Kidney (tissue), 14 donors: ENCODE results near the gene SEPTIN1. TPM values are rescaled to one million over a fixed set of nuclear protein-coding genes. Genes with fewer than 3 reads are reported as not detected.
A peak's percentile ranks its signal among the peaks of the same experiment; 100 is the strongest.

ENCODE experiments used
- DNase-seq, 5 donors: peaks; one replicate each; pipeline ENCODE4 v3.0.0-alpha.2; 2013 to 2020
- FAIRE-seq: peaks from 2 replicates; lab custom pipeline; 2012; peaks lifted over from hg19 to GRCh38; lab: Jason Lieb, UNC
- H3K27ac ChIP-seq, 2 donors: one replicate each; pipeline ENCODE4 v1.7.0; 2013; ENCODE audit warnings: low read depth in 2 of 2, low read length in 2 of 2, inconsistent platforms in 1 of 2
- H3K27me3 ChIP-seq: one replicate; pipeline ENCODE4 v1.7.1; 2013; ENCODE audit warnings: low read length, inconsistent platforms; ENCODE audit not compliant: control insufficient read depth, insufficient read depth
- H3K36me3 ChIP-seq, 3 donors: one replicate each; pipeline versions ENCODE4 v1.7.0 to v1.7.1; 2013; ENCODE audit warnings: low read length in 3 of 3, control low read depth in 1 of 3, inconsistent platforms in 1 of 3; ENCODE audit not compliant: insufficient read depth in 3 of 3, control insufficient read depth in 2 of 3
- H3K4me1 ChIP-seq, 3 donors: one replicate each; pipeline versions ENCODE4 v1.7.0 to v1.7.1; 2013; ENCODE audit warnings: low read length in 3 of 3, inconsistent platforms in 1 of 3, low read depth in 1 of 3; ENCODE audit not compliant: control insufficient read depth in 2 of 3, insufficient read depth in 2 of 3
- H3K4me3 ChIP-seq, 3 donors: one replicate each; pipeline versions ENCODE4 v1.7.0 to v1.8.1; 2013; ENCODE audit warnings: low read length in 3 of 3, control low read depth in 1 of 3, inconsistent platforms in 1 of 3
- H3K9ac ChIP-seq, 3 donors: one replicate each; pipeline versions ENCODE4 v1.7.0 to v1.7.1; 2013; ENCODE audit warnings: low read length in 3 of 3, control low read depth in 1 of 3, inconsistent platforms in 1 of 3
- H3K9me3 ChIP-seq, 3 donors: one replicate each; pipeline versions ENCODE4 v1.7.0 to v1.7.1; 2013; ENCODE audit warnings: low read length in 3 of 3, control low read depth in 1 of 3, inconsistent platforms in 1 of 3; ENCODE audit not compliant: control insufficient read depth in 2 of 3, insufficient read depth in 1 of 3
- CTCF ChIP-seq: IDR thresholded peaks from 3 replicates; pipeline ENCODE4 v1.5.1; 2012; ENCODE audit warnings: mild to moderate bottlenecking, moderate library complexity, borderline replicate concordance; ENCODE audit not compliant: insufficient read depth; ENCODE audit errors: extremely low read depth
- intact Hi-C: fragments of 100-400 bp; cut with DNase I; formaldehyde crosslinking; loops from one replicate; pipeline ENCODE4 v1.11.1; 2022
- polyA plus RNA-seq: library from polyadenylated mRNA; stranded (reverse); fragments of 350-450 nt; fragmentation: Illumina TruSeq; extraction: RNeasy Lipid Tissue Mini Kit (QIAGEN cat#74804); gene quantifications from one replicate; pipeline ENCODE4 v1.2.3, GENCODE V29; 2014; ENCODE audit warnings: low read depth, low replicate concordance; ENCODE audit not compliant: insufficient read depth
- total RNA-seq: library from RNA; stranded (reverse); fragmentation: NEBNext Ultra II Directional; extraction: Animal tissue kit (Norgen Biotek cat#: 25700); gene quantifications from one replicate; pipeline ENCODE4 v1.2.1, GENCODE V29; 2021
- donor health status: control.
- donor health status: control.
- donor health status: control.
- donor health status: control.
- donor health status: control.
- donor health status: DM: yes; HTN: yes; CAD: no.
- donor health status: Normal renal cell carcinoma (clear cell type).

Gene SEPTIN1
- total and polyA plus RNA-seq, 2 donors from 2014 or later = 5.0 to 12.8 TPM

GRCh38 chr16:30358990-30359870 lies 23.1 kb downstream of the SEPTIN1 start:
- DNase-seq = no peak

GRCh38 chr16:30358577-30358936 lies 23.8 kb downstream of the SEPTIN1 start:
- peaks cover 2 to 20% (median 19%) of the 10 kb centered on the region in 3 donors for H3K36me3 ChIP-seq
- intact Hi-C loops = no loop called here

More at GRCh38 chr16:30358990-30359870, 23.1 kb downstream of the SEPTIN1 start:
- intact Hi-C loops = no loop called here
- H3K4me3 ChIP-seq = no peak overlapping the region
- H3K27me3 ChIP-seq = no peaks in the 10 kb centered on the region
- peaks cover 0 to 18% (median 10%) of the 10 kb centered on the region in 3 donors for H3K4me1 ChIP-seq
- TF ChIP-seq CTCF = no peak
- FAIRE-seq = no peak
- H3K36me3 ChIP-seq = peaks cover 2 to 20% (median 19%) of the 10 kb centered on the region in 3 donors
- H3K27ac ChIP-seq = no peak overlapping the region
- H3K9me3 ChIP-seq = no peaks in the 10 kb centered on the region
- H3K9ac ChIP-seq = no peak overlapping the region

GRCh38 chr16:30357715-30358576 lies 24.4 kb downstream of the SEPTIN1 start:
- Histone ChIP-seq H3K4me1 (peaks cover 0 to 25% (median 10%) of the 10 kb centered on the region in 3 donors), H3K27ac (no peak overlapping the region), H3K4me3 (no peak overlapping the region), H3K36me3 (peaks cover 2 to 22% (median 15%) of the 10 kb centered on the region in 3 donors), H3K27me3 (no peaks in the 10 kb centered on the region), H3K9me3 (no peaks in the 10 kb centered on the region), H3K9ac (no peak overlapping the region)
- TF ChIP-seq CTCF = no peak
- FAIRE-seq (no peak), DNase-seq (peak in 1 of 5 donors; percentile 67)
- intact Hi-C loops = no loop called here

More at GRCh38 chr16:30358577-30358936, 23.8 kb downstream of the SEPTIN1 start:
- Histone ChIP-seq H3K27me3 (no peaks in the 10 kb centered on the region), H3K4me3 (no peak overlapping the region), H3K9ac (no peak overlapping the region), H3K9me3 (no peaks in the 10 kb centered on the region), H3K4me1 (peaks cover 0 to 25% (median 10%) of the 10 kb centered on the region in 3 donors), H3K27ac (no peak overlapping the region)
- no peak for DNase-seq
- no peak for FAIRE-seq
- no peak for TF ChIP-seq CTCF
